GM12872 (cell line): ENCODE data around the gene PRDM16.

ENCODE experiments used
- TF ChIP-seq, protein P1 (sequence below): IDR thresholded peaks from 3 replicates; pipeline ENCODE4 v1.5.1; 2011; ENCODE audit warnings: low read depth, mild to moderate bottlenecking, low read length, moderate library complexity; ENCODE audit not compliant: insufficient read depth

The PRDM16 gene

GRCh38 chr1:3167255-3167654 lies 98.3 kb downstream of the PRDM16 start:
- TF ChIP-seq, protein P1, sequence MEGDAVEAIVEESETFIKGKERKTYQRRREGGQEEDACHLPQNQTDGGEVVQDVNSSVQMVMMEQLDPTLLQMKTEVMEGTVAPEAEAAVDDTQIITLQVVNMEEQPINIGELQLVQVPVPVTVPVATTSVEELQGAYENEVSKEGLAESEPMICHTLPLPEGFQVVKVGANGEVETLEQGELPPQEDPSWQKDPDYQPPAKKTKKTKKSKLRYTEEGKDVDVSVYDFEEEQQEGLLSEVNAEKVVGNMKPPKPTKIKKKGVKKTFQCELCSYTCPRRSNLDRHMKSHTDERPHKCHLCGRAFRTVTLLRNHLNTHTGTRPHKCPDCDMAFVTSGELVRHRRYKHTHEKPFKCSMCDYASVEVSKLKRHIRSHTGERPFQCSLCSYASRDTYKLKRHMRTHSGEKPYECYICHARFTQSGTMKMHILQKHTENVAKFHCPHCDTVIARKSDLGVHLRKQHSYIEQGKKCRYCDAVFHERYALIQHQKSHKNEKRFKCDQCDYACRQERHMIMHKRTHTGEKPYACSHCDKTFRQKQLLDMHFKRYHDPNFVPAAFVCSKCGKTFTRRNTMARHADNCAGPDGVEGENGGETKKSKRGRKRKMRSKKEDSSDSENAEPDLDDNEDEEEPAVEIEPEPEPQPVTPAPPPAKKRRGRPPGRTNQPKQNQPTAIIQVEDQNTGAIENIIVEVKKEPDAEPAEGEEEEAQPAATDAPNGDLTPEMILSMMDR = no peak

GRCh38 chr1:3168678-3169077 lies 99.7 kb downstream of the PRDM16 start:
- TF ChIP-seq, protein P1 = no peak

DNA sequence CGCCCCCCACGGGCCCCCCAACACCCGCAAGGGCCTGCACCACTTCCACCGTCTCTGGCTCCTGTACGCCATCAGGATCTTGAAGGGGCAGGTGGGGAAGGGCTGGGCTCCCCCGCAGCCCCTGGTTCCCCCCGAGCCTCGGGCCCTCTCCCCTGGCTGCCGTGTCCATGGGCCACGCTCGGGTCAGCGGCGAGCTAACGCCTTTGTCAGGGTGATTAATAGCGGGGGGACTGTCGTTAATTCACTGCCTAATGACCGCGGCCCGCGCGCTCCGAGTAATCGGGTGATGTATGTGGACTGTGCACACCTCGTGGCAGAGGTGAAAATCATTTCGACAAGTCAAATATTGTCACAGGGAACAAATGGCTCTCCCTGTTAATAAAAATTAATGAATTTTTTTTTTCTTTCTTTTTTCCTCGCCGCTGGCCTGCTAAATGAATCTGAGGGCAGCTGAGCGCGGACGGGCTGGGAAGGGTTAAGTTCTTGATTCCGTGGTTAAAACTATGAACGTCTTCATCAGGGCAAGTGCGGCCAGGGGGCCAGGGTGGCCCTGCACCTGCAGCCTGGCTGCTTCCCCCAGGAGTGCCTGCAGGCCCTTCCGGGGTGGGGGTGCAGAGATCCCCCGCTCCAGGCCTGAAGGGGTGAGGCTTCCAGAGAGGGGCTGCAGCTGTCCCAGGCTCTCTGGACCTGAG lies 100.8 kb downstream of the PRDM16 start:
- TF ChIP-seq, protein P1 = no peak

DNA sequence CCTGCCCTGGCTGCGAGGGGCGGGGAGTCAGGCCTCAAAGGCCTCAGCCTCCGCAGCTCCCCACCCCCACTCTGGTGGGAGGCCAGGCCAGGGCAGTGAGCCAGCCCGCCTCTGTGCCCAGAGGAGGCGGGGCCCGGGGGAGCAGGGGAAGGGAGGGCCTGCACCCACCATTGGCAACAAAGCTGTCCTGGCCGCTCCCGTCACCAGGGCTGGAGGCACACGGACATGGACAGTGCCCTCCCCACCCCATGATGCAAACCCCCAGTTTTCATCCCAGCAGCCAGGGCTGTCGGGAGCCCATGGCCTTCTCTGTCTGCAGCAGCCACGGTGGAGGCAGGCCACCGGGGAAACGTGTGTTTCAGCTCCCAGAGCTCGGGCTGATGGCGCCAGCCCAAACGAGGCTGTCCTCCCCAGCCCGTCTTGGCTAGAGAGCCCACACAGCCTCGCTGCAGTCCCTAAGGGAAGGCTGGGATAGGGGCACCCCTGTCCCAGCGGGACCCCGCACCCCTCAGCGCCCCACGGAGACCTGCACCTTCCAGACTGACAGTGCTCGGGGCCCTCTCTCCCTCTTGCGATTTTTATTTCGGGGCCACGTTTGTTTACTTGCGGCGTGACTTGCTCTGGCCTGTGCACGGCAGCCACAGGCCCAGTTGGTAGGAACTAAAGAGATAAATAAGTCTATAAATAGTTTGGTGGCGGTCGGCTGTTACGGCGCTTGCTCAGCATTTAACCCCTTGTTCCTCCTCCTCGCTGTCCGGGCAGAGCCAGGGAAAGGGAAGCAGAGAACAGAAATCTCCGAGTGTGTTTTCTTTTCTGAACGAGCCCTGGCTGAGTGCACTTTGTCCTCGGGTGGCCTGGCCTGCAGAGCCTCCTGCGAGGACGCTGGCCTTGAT lies 101.8 kb downstream of the PRDM16 start:
- TF ChIP-seq, protein P1 = no peak

GRCh38 chr1:3171761-3172160 lies 102.8 kb downstream of the PRDM16 start:
- TF ChIP-seq, protein P1 = no peak

GRCh38 chr1:3172431-3173380 lies 103.7 kb downstream of the PRDM16 start:
- TF ChIP-seq, protein P1 = no peak
